Left renal cortex interstitium (tissue), 4 donors: Measurements from ENCODE around the gene BARHL2. TPM values are rescaled to one million over a fixed set of nuclear protein-coding genes. Genes with fewer than 3 reads are reported as not detected.

Source experiments
- DNase-seq, 4 donors: peaks; one replicate each; pipeline ENCODE4 v3.0.0-alpha.2; 2013; ENCODE audit warnings: low read depth in 4 of 4, low spot score in 2 of 4, missing footprints in 1 of 4
- polyA plus RNA-seq, 4 donors: library from polyadenylated mRNA; unstranded; fragments of 120-200 nt; gene quantifications; one replicate each; pipeline ENCODE4 v1.2.1, GENCODE V29; 2013; ENCODE audit not compliant: insufficient read length in 4 of 4

BARHL2 gene
- polyA plus RNA-seq, 4 donors, result not detected

GRCh38 chr1:90725657-90726424 is 8.7 kb upstream of the BARHL2 start:
- no peak for DNase-seq

- no peak for DNase-seq
Observed at GRCh38 chr1:90724926-90725656, 8.0 kb upstream of the BARHL2 start.

- no peak for DNase-seq
Observed at GRCh38 chr1:90724361-90724760, 7.3 kb upstream of the BARHL2 start.

- DNase-seq, result no peak
Observed at GRCh38 chr1:90723590-90724108, 6.5 kb upstream of the BARHL2 start.

GRCh38 chr1:90722874-90723589 is 5.9 kb upstream of the BARHL2 start:
- no peak for DNase-seq

GRCh38 chr1:90721210-90722194 is 4.4 kb upstream of the BARHL2 start:
- no peak for DNase-seq

GRCh38 chr1:90720145-90720636 is 3.1 kb upstream of the BARHL2 start:
- DNase-seq, result no peak

- no peak for DNase-seq
Observed at GRCh38 chr1:90719330-90720144, 2.4 kb upstream of the BARHL2 start.

GRCh38 chr1:90718411-90719329 is 1.6 kb upstream of the BARHL2 start:
- DNase-seq, result no peak

- no peak for DNase-seq
Observed at GRCh38 chr1:90717665-90718410, 736 bp upstream of the BARHL2 start.

- DNase-seq, result no peak
Observed at GRCh38 chr1:90717356-90717664, 208 bp upstream of the BARHL2 start.

GRCh38 chr1:90716243-90716551 is 905 bp downstream of the BARHL2 start:
- no peak for DNase-seq

GRCh38 chr1:90715309-90715708 is 1.8 kb downstream of the BARHL2 start:
- DNase-seq, result no peak

- DNase-seq, result no peak
Observed at GRCh38 chr1:90714521-90714951, 2.6 kb downstream of the BARHL2 start.

GRCh38 chr1:90713741-90714509 is 3.2 kb downstream of the BARHL2 start:
- no peak for DNase-seq

- no peak for DNase-seq
Observed at GRCh38 chr1:90712915-90713730, 4.0 kb downstream of the BARHL2 start.
